Stimulated activated effector memory CD8-positive, alpha-beta T cell treated with anti-CD3 and anti-CD28 coated beads, Interleukin-12 subunit alpha, Interleukin-12 subunit beta, amount 100 ng/mL, for 72 hours (primary cell): ENCODE results near the gene DMWD.

ENCODE experiments used
- ATAC-seq: fragments of 150-1000 bp; cut with Tn5 transposase; 2 replicates; pipeline ENCODE4 v1.10.0; 2021
- DNase-seq, 2 donors: peaks; one replicate each; pipeline ENCODE4 v3.0.0; 2021 to 2022; ENCODE audit warnings: low spot score in 2 of 2
- H3K27ac Mint-ChIP-seq: one replicate; pipeline ENCODE4 v1.8.0; 2022; ENCODE audit warnings: mild to moderate bottlenecking, mixed read lengths
- H3K36me3 Mint-ChIP-seq: one replicate; pipeline ENCODE4 v1.8.0; 2022; ENCODE audit warnings: mild to moderate bottlenecking, mixed read lengths
- H3K4me1 Mint-ChIP-seq: one replicate; pipeline ENCODE4 v1.8.0; 2022; ENCODE audit warnings: mixed read lengths
- H3K4me3 Mint-ChIP-seq: one replicate; pipeline ENCODE4 v1.8.0; 2022; ENCODE audit warnings: mild to moderate bottlenecking, mixed read lengths
- H3K9me3 Mint-ChIP-seq: one replicate; pipeline ENCODE4 v1.8.0; 2022; ENCODE audit warnings: mixed read lengths

Gene DMWD

DNA sequence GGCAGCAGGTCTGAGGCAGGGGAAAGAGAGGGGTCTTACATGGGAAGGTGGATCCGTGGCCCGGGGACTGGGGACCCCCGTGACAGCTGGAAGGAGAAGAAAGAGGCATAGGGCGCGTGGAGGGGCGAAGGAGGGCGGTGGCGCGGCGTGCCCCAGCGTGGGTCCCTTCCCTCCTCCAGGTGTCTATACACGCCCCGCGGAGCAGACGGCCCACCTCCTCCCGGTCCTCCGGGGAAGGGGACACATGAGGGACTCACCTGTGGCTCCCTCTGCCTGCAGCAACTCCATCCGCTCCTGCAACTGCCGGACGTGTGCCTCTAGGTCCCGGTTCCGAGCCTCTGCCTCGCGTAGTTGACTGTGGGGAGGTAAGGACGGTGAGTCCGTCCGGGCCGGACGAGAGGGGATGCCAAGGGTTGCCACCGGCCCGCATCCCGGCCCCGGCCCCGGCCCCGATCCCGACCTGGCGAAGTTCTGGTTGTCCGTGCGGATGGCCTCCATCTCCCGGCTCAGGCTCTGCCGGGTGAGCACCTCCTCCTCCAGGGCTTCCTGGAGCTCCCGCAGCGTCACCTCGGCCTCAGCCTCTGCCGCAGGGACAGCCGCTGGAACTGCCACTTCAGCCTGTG lies 21.2 kb downstream of the DMWD start:
- peaks cover 19% of the 10 kb centered on the region for H3K36me3 Mint-ChIP-seq
- H3K9me3 Mint-ChIP-seq: no peaks in the 10 kb centered on the region
- no peak for DNase-seq
- H3K4me3 Mint-ChIP-seq: peak overlapping the region; percentile 90
- no peak for ATAC-seq
- no peak overlapping the region for H3K27ac Mint-ChIP-seq
- H3K4me1 Mint-ChIP-seq: peaks cover 23% of the 10 kb centered on the region

DNA sequence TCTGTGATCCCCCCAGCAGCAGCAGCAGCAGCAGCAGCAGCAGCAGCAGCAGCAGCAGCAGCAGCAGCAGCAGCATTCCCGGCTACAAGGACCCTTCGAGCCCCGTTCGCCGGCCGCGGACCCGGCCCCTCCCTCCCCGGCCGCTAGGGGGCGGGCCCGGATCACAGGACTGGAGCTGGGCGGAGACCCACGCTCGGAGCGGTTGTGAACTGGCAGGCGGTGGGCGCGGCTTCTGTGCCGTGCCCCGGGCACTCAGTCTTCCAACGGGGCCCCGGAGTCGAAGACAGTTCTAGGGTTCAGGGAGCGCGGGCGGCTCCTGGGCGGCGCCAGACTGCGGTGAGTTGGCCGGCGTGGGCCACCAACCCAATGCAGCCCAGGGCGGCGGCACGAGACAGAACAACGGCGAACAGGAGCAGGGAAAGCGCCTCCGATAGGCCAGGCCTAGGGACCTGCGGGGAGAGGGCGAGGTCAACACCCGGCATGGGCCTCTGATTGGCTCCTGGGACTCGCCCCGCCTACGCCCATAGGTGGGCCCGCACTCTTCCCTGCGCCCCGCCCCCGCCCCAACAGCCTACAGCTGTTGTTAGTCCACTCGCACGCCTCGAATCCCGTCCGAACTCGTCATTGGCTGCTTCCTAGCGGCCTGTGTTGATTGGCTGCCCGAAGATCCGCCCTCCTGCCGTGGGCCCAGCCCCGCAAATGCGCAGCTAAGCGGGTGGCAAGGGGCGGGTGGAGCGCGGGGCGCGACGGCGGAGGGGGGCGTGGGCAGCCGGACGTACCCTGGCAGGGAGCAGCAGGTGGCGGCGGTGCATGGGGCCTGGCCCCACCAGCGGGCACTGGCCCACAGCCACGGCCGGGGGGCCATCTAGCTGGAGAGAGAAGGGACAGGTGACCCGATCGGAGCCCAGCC lies 22.2 kb downstream of the DMWD start:
- no peaks in the 10 kb centered on the region for H3K9me3 Mint-ChIP-seq
- H3K4me3 Mint-ChIP-seq: peak overlapping the region; percentile 90
- H3K36me3 Mint-ChIP-seq: peaks cover 19% of the 10 kb centered on the region
- no peak overlapping the region for H3K27ac Mint-ChIP-seq
- ATAC-seq (peak; percentile 79), DNase-seq (peak; percentile 93 to 95)
- H3K4me1 Mint-ChIP-seq: peaks cover 23% of the 10 kb centered on the region

DNA sequence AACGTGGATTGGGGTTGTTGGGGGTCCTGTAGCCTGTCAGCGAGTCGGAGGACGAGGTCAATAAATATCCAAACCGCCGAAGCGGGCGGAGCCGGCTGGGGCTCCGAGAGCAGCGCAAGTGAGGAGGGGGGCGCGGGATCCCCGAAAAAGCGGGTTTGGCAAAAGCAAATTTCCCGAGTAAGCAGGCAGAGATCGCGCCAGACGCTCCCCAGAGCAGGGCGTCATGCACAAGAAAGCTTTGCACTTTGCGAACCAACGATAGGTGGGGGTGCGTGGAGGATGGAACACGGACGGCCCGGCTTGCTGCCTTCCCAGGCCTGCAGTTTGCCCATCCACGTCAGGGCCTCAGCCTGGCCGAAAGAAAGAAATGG lies 22.8 kb downstream of the DMWD start:
- DNase-seq (no peak), ATAC-seq (peak; percentile 63)
- Mint-ChIP-seq H3K36me3 (peaks cover 14% of the 10 kb centered on the region), H3K27ac (peak overlapping the region; percentile 85), H3K4me1 (peaks cover 23% of the 10 kb centered on the region), H3K9me3 (no peaks in the 10 kb centered on the region), H3K4me3 (peak overlapping the region; percentile 90)

DNA sequence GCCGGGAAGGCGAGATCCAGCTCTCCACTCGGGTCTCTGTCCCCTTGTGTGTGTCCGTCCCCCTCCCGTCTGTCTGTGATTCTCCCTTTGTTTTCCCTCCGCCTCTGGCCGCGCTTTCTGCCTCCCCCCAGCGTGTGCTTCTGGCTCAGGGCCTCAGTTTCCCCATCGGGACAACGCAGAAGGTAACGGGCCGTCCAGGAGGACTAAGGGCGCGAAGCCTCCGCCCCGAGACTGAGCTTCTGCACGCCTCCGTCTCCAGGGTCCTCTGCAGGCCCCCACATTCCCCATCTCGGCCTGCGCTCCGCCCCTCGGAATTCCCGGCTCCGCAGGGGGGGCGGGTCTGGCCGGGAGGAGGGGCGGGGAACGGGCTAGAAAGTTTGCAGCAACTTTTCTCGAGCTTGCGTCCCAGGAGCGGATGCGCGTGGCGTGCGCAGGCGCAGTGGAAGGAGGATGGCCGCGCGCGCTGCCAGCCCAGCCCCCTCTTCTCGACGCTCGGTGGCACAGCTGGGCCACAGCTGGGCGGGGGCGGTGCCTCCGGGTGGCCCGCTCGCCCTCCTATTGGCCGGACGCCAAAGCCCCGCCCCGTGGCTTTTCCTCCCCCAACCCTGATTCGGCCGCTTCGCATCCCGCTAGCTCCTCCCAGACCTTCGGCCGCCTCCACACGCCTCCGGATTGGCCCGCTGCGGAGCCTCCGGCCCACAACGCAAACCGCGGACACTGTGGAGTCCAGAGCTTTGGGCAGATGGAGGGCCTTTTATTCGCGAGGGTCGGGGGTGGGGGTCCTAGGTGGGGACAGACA lies 23.5 kb downstream of the DMWD start, which contains the start of gene SIX5:
SIX5 (minus strand) TSS at position 269 of the 799 bp plus-strand sequence. CDS start 408 bp downstream, outside the sequence.
- DNase-seq (peak; percentile 97 to 99), ATAC-seq (peak; percentile 74)
- Mint-ChIP-seq H3K27ac (peak within 1 kb of the TSS; percentile 85), H3K9me3 (no peaks in the 10 kb centered on the region), H3K4me1 (peaks cover 23% of the 10 kb centered on the region), H3K36me3 (peaks cover 12% of the 10 kb centered on the region), H3K4me3 (peak within 1 kb of the TSS; percentile 90)

DNA sequence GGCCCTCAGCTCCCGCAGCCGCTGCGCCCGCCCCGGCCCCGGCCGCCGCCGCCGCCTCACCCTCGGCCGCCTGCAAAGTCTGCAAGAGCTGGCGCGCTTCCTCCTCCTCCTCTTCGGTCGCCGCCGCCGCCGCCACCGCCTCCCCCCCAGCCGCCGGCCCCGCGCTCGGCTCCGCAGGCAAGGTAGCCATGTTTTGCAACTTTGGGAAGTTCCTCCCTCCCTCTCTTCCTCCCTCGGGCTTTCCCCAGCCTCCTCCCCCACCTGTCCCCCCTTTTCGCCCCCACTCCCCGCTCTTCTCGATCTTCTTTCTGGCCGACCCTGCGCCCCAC lies 24.0 kb downstream of the DMWD start:
- H3K4me3 Mint-ChIP-seq: peak overlapping the region; percentile 90
- peaks cover 23% of the 10 kb centered on the region for H3K4me1 Mint-ChIP-seq
- DNase-seq: peak in 1 of 2 donors; percentile 49
- no peaks in the 10 kb centered on the region for H3K9me3 Mint-ChIP-seq
- H3K27ac Mint-ChIP-seq: peak overlapping the region; percentile 85
- H3K36me3 Mint-ChIP-seq: peaks cover 12% of the 10 kb centered on the region
- ATAC-seq: no peak

DNA sequence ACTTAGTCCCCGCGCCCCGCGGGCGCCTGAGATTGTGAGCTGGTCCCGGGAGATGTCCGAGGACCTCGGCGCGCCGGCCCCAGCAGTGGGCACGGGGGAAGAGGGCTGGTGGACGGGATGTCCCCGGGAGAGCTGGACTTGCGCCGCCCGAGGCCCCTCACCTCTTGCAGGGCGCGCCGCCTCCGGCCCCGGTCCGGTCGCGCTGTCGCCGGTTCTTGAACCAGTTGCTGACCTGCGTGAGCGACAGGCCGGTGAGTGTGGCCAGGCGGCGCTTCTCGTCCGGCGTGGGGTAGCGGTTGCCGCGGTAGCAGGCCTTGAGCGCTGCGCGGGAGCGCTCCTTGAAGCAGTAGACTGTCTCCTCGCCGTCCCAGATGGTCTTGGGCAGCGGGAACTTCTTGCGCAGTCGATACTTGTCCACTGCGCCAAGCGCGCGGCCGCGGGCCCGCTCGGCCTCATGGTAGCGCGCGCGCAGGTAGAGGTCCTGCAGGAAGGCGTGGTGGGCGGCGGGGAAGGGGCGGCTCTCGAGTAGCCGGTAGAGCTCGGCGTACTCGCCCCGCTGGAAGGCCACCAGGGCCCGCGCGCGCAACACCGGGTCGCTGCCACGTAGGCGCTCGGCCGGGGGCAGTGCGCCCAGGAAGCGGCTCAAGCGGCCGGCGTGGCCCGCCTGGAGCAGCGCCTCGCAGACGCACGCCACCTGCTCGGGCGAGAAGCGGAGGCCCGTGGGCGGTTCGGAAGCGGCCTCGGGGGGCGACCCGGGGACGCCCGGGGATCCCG lies 24.6 kb downstream of the DMWD start:
- peak overlapping the region; percentile 90 for H3K4me3 Mint-ChIP-seq
- peaks cover 12% of the 10 kb centered on the region for H3K36me3 Mint-ChIP-seq
- no peak for ATAC-seq
- no peak overlapping the region for H3K27ac Mint-ChIP-seq
- DNase-seq: peak in 1 of 2 donors; percentile 78
- H3K9me3 Mint-ChIP-seq: no peaks in the 10 kb centered on the region
- peaks cover 23% of the 10 kb centered on the region for H3K4me1 Mint-ChIP-seq

DNA sequence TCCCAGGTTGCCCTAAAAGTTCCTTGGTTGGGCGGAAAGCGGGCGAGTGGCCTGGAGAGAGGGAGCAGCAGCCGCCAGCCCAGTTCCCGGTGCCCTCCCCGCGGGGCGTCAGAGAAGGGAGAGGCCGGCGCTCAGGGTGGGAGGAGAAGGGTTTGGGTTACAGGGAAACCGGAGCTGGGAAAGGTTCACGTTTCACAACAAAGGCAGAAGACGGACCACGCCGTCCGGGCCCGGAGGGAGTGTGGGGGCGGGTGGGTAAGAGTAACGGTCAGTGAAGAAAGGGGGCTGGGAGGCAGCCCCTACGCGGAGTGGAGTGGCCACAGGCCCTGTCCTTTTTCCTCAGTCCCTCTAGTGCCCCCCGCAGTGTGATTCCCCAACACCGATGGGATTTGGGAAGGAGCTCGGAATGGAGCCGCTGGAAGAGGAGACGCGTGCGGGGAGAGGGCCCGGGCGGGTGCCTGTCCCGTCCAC lies 25.2 kb downstream of the DMWD start:
- Mint-ChIP-seq H3K27ac (peak overlapping the region; percentile 32), H3K36me3 (peaks cover 12% of the 10 kb centered on the region), H3K4me3 (peak overlapping the region; percentile 90), H3K9me3 (no peaks in the 10 kb centered on the region), H3K4me1 (peaks cover 23% of the 10 kb centered on the region)
- DNase-seq: no peak
- ATAC-seq: no peak

DNA sequence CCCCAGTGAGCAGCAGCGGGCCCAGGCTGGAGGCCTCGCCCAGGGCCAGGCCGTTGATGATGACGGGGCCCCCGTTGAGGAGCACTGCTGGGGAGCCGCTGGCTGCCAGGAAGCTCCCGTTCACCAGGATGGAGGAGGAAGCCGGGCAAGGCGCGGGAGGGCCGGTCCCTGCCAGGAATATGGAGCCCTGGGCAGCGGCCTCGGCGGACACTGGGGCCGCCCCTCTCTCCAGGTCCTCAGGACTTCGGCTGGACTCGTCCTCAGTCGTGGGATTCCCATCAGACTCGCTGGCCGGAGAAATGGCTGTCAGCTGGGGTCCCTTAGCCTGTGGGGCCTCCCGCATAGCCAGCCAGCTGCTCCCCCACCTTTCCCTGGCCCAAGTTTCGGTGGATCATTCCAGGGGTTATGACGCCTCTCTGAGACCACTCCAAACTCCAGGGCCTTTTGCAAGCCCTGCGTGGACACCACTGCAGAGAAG lies 25.7 kb downstream of the DMWD start:
- Mint-ChIP-seq H3K4me1 (peaks cover 23% of the 10 kb centered on the region), H3K9me3 (no peaks in the 10 kb centered on the region), H3K36me3 (peaks cover 12% of the 10 kb centered on the region), H3K27ac (peak overlapping the region; percentile 32), H3K4me3 (peak overlapping the region; percentile 90)
- DNase-seq (no peak), ATAC-seq (no peak)

DNA sequence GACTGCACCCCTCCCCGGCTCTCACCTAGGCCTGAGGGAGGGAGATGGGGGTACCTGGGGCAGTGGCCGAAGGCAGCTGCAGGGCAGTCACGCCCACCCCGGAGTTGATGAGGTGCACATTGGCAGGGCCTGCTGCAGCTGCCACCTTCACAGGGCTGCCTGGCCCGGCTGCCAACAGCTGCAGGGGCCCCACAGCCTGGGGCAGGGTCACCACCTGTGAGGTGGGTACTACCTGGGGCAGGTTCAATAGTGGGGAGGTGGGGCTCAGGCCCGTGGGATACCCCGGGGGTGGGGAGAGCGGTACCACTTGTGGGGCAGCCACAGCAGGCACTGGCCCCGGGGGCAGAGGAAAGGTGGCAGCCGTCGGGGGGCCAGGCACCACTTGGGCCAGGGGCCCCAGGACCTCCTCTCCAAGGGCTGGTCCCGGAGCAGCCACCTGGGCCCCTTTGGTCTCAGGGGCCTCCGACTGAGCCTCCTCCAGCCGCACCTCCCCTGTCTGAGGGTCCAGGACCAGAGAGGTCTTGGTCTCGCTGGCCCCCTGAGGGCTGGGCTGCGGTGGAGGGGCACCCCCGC lies 26.3 kb downstream of the DMWD start:
- no peaks in the 10 kb centered on the region for H3K9me3 Mint-ChIP-seq
- no peak overlapping the region for H3K27ac Mint-ChIP-seq
- no peak for ATAC-seq
- peaks cover 12% of the 10 kb centered on the region for H3K36me3 Mint-ChIP-seq
- H3K4me3 Mint-ChIP-seq: no peak overlapping the region
- DNase-seq: no peak
- H3K4me1 Mint-ChIP-seq: peaks cover 23% of the 10 kb centered on the region

DNA sequence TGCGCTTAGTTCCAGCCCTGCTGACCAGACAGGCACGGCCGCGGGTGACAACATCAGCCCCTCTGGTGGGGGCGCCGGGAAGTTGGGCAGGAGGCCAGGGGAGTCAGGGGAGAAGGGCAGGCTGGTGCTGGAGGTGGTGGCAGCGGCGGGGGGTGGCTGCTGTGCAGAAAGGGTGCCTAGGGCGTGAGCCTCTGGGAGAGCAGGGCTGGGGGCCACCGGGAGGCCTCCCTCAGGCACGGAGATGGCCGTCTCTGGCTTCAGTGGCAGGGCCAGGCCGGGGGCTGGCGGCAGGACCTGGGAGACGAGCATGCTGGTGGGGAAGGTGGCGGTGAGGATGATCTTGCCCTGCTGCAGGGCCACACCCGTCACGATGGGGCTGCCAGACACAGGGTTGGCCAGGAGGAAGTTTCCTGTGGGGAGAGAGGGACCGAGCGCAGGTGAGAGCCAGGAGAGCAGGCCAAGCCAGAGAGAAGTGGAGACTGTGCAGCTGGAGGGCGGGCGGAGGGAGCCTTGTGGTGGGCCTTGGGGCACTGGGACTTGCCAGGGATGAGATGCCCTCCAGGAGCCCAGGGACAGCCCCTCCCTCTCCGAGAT lies 26.8 kb downstream of the DMWD start:
- peaks cover 12% of the 10 kb centered on the region for H3K36me3 Mint-ChIP-seq
- H3K4me1 Mint-ChIP-seq: peaks cover 17% of the 10 kb centered on the region
- H3K9me3 Mint-ChIP-seq: no peaks in the 10 kb centered on the region
- DNase-seq (no peak), ATAC-seq (no peak)
- H3K27ac Mint-ChIP-seq: no peak overlapping the region
- H3K4me3 Mint-ChIP-seq: no peak overlapping the region

DNA sequence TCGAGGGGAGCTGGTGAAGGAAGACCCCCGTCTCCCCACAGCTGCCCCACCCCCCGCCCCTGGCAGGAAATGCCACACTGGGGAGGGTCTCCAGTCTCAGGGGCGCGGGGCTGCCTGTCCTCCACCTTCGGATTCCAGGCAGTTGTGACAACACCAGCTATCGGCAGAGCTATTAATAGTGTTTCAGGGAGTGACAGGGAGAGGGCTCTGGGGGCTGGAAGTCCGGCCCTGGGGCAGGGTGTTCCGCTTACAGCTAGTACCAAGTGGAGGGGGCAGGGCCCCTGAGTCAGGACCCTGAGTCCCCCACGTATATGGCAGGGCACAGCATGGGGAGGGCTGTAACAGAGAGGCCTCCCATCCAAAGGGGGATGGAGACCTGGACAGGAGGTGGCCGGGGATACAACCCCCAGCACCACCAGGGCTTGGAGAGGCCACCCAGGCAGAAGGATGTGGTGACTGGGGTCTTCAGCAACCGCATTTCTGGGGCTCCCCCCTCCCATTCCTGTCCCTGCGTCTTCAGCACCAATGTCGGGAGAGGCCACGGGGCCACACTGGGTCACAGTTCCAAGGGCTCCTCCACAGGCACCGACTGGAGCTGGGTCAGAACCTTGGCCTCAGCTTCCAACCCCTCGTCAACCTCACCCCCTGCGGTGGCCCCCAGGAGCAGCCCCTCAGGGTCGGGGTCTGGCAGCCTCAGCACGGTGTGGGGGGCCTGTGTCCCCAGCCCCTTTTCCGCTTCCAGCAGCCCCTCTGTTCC lies 27.5 kb downstream of the DMWD start:
- Mint-ChIP-seq H3K36me3 (peaks cover 12% of the 10 kb centered on the region), H3K27ac (peak overlapping the region; percentile 40)

DNA sequence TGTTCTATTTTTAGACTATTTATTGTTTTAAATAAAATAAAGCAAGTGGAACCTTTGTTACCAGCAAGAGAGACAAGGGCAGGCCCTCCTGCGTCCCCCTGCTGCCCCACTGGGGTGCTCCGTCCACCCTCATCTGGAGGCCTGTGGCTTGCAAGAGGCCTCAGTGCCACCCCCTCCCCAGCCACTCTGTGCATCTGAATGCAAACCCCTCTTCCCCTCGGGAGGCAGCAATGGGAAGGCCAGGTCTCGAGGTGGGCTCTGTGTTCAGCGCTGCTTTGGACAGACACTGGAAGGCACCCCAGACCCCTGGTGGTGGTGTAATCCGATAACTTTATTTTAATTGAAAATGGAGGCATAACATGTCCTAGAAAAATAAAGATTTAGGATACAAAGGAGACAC lies 28.2 kb downstream of the DMWD start:
- Mint-ChIP-seq H3K36me3 (peaks cover 6% of the 10 kb centered on the region), H3K27ac (peak overlapping the region; percentile 40), H3K4me3 (no peak overlapping the region), H3K4me1 (peaks cover 7% of the 10 kb centered on the region), H3K9me3 (no peaks in the 10 kb centered on the region)
- ATAC-seq: no peak
- no peak for DNase-seq

More for the DNA sequence above, 27.5 kb downstream of the DMWD start:
- DNase-seq (no peak), ATAC-seq (no peak)
- Mint-ChIP-seq H3K4me1 (peaks cover 10% of the 10 kb centered on the region), H3K4me3 (no peak overlapping the region), H3K9me3 (no peaks in the 10 kb centered on the region)

DNA sequence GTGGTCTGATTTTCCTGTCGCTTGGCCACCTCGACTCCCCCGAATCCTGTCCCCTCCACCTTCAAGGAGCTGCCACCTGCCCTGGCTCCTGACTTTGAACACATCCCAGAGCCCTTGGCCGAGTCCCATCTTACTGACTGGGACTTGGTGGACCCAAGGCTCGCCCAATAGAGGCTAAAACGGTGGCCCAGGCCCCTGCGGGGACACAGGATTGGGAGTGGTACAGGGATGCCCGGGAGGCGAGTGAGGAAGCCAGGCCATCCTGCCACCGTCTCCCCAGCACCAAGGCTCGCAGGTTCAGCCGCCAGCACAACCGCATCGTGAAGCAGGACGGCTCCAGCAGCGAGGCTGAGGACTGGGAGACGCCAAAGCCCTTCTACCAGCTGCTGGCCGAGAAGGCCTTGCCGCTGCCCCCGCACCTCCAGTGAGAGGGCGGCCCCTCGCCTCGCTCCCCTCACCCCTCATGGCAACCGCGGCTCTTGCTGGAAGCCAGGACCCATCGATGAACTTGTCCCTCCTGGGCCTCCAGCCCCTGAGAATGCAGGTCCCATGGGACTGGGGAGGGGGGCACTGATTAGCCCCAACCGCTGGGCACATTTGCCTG lies 28.9 kb downstream of the DMWD start:
- Mint-ChIP-seq H3K9me3 (no peaks in the 10 kb centered on the region), H3K36me3 (no peaks in the 10 kb centered on the region), H3K4me3 (no peak overlapping the region), H3K4me1 (peaks cover under 1% of the 10 kb centered on the region), H3K27ac (no peak overlapping the region)
- no peak for DNase-seq
- ATAC-seq: no peak
